Common myeloid progenitor, CD34-positive (primary cell): ENCODE data around the gene PDE8A.

ENCODE experiments used
- CTCF ChIA-PET: fragments of 350-600 bp; sonication (Branson Sonifier 250); formaldehyde crosslinking; loops from one replicate; lab custom pipeline; 2021; ENCODE audit warnings: antibody characterized with exemption; lab: Charles Lee
- POLR2A ChIA-PET: fragments of 350-600 bp; sonication (Branson Sonifier 250); formaldehyde crosslinking; loops from one replicate; lab custom pipeline; 2021; ENCODE audit warnings: antibody characterized with exemption; lab: Charles Lee
- DNase-seq, 3 donors: peaks; one replicate each; pipeline versions ENCODE4 v3.0.0 to v3.0.0-alpha.2; 2013
- H3K27ac ChIP-seq, 2 experiments: 1 replicate in 1 of 2; 2 replicates in 1 of 2; pipeline ENCODE4 v1.7.0; 2013; ENCODE audit warnings: inconsistent platforms in 2 of 2, low read length in 2 of 2, mild to moderate bottlenecking in 2 of 2, low read depth in 1 of 2, moderate library complexity in 1 of 2; ENCODE audit not compliant: severe bottlenecking in 2 of 2, insufficient read depth in 1 of 2, poor library complexity in 1 of 2
- H3K27me3 ChIP-seq, 5 experiments: replicated peaks in 2 of 5; 1 replicate in 3 of 5; 2 replicates in 2 of 5; pipeline versions ENCODE4 v1.6.1 to v1.7.0; 2013; ENCODE audit warnings: low read length in 4 of 5, mild to moderate bottlenecking in 2 of 5, moderate library complexity in 2 of 5, inconsistent platforms in 1 of 5; ENCODE audit not compliant: insufficient read depth in 5 of 5, control insufficient read depth in 4 of 5
- H3K36me3 ChIP-seq, 4 experiments: 1 replicate in 2 of 4; 2 replicates in 2 of 4; pipeline versions ENCODE4 v1.6.1 to v1.7.0; 2013; ENCODE audit warnings: low read length in 3 of 4, control low read depth in 1 of 4, mild to moderate bottlenecking in 1 of 4; ENCODE audit not compliant: control insufficient read depth in 4 of 4, insufficient read depth in 4 of 4
- H3K4me1 ChIP-seq, 4 experiments: 1 replicate in 3 of 4; 2 replicates in 1 of 4; pipeline versions ENCODE4 v1.6.1 to v1.7.1; 2013; ENCODE audit warnings: low read length in 3 of 4, mild to moderate bottlenecking in 3 of 4, control low read depth in 1 of 4, inconsistent platforms in 1 of 4, moderate library complexity in 1 of 4; ENCODE audit not compliant: control insufficient read depth in 4 of 4, insufficient read depth in 4 of 4; ENCODE audit errors: control extremely low read depth in 1 of 4
- H3K4me3 ChIP-seq, 7 experiments: 1 replicate in 4 of 7; 2 replicates in 3 of 7; pipeline versions ENCODE4 v1.5.1 to v1.7.0; 2013; ENCODE audit warnings: mild to moderate bottlenecking in 7 of 7, low read length in 6 of 7, moderate library complexity in 6 of 7, inconsistent platforms in 2 of 7, low read depth in 2 of 7, control low read depth in 1 of 7; ENCODE audit not compliant: insufficient read depth in 4 of 7, control insufficient read depth in 1 of 7; ENCODE audit errors: extremely low read depth in 1 of 7
- H3K9me3 ChIP-seq, 5 experiments: 1 replicate in 4 of 5; 2 replicates in 1 of 5; pipeline versions ENCODE4 v1.6.1 to v1.7.1; 2013; ENCODE audit warnings: low read length in 4 of 5, mild to moderate bottlenecking in 2 of 5, inconsistent platforms in 1 of 5, low read depth in 1 of 5, moderate library complexity in 1 of 5; ENCODE audit not compliant: control insufficient read depth in 4 of 5, insufficient read depth in 2 of 5; ENCODE audit errors: control extremely low read depth in 1 of 5
- WGBS: methylation state at CpG from one replicate; pipeline ENCODE4 v1.1.5; 2013; ENCODE audit not compliant: insufficient coverage; 5-methylcytosine and 5-hydroxymethylcytosine counted together

PDE8A gene

DNA sequence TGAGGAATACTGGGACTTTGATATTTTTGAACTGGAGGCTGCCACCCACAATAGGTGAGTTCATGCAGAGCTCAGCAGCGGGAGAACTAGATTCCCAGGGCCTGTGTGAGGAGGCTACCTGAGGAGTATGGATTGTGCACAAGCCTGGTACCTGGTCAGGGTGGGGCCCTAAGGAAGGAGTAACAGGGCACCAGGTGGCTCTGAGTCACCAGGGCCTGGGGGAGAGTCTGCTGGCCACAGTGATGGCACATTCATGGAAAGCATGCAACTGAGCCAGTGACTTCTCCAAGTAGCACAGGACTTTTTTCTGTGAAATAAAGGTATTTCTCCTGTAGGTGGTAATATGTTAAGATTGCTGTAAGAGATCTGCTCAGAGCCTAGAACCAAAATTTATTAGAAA lies 134.4 kb downstream of the PDE8A start:
- no peaks in the 10 kb centered on the region for H3K9me3 ChIP-seq
- no peak for DNase-seq
- no peaks in the 10 kb centered on the region for H3K4me1 ChIP-seq
- ChIA-PET CTCF (no interaction called here), POLR2A (no interaction called here)
- H3K4me3 ChIP-seq: no peak overlapping the region
- no peaks in the 10 kb centered on the region for H3K27me3 ChIP-seq
- H3K27ac ChIP-seq: no peak overlapping the region
- H3K36me3 ChIP-seq: peaks cover 0 to 14% (median 2%) of the 10 kb centered on the region in 4 experiments
- WGBS: no CpG with 5 or more reads among the region's 1 CpG

DNA sequence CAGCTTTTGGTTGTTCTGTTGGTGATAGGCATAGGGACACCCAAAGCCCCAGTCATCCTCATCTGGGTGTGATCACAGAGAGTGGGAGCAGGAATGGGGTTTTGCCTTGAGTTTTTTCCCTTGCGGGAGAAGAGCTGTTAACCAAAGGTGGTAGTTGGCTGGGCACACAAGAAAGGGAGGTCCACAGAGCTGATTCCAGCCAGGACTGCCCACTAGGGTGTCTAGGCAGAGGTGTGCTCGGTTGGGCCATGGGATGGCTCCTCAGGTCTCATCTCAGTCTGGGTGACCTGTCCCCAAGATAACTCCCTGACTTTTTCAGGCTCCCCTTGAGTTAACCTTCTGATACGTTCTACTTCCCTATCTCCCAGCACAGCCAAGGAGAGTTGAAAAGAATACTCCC lies 134.8 kb downstream of the PDE8A start:
- Histone ChIP-seq H3K4me3 (no peak overlapping the region), H3K27me3 (no peaks in the 10 kb centered on the region), H3K4me1 (no peaks in the 10 kb centered on the region), H3K9me3 (no peaks in the 10 kb centered on the region), H3K36me3 (peaks cover 0 to 14% (median 3%) of the 10 kb centered on the region in 4 experiments), H3K27ac (no peak overlapping the region)
- ChIA-PET POLR2A (no interaction called here), CTCF (no interaction called here)
- no peak for DNase-seq
- WGBS: 100% methylated on average over 2 of the region's 3 CpGs

DNA sequence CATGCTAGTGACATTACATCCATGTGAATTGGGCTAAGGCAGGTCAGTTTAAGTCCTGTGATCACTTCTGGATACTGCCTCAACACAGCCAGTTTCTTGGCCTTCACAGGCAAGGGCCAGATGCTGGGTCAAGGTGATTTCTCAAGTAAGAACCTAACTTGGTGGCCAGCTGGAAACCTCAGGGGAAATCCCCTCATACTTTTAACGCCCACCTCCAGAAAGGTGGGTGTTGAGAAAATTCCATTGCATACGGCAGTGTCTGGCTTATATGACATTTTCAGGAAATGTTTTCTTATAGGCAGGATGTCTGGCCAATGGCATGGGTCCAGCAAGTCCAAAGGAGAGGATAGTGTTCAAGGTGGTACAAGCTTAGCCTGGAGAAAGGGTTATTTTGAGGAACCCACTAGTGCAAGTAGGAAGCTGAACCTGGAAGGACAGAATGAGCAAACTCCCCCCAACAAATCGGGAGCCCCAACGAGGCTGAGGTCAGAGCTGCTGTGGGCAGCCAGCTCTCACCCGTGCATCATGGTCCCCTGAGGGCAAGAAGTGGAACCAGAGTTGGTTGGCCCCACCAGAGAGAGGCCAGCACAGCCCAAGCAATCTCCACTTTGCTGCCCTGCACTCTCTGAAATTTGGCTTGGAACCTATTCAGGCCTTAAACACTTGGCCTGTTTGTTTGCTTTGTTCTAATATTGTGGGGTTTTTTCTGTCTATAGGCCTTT lies 135.4 kb downstream of the PDE8A start:
- H3K36me3 ChIP-seq: peaks cover 0 to 14% (median 4%) of the 10 kb centered on the region in 4 experiments
- no peaks in the 10 kb centered on the region for H3K27me3 ChIP-seq
- no peak overlapping the region for H3K27ac ChIP-seq
- no peaks in the 10 kb centered on the region for H3K9me3 ChIP-seq
- POLR2A ChIA-PET: no interaction called here
- H3K4me1 ChIP-seq: no peaks in the 10 kb centered on the region
- CTCF ChIA-PET: no interaction called here
- no peak for DNase-seq
- H3K4me3 ChIP-seq: no peak overlapping the region
- WGBS: 84% methylated on average over 4 of the region's 5 CpGs

DNA sequence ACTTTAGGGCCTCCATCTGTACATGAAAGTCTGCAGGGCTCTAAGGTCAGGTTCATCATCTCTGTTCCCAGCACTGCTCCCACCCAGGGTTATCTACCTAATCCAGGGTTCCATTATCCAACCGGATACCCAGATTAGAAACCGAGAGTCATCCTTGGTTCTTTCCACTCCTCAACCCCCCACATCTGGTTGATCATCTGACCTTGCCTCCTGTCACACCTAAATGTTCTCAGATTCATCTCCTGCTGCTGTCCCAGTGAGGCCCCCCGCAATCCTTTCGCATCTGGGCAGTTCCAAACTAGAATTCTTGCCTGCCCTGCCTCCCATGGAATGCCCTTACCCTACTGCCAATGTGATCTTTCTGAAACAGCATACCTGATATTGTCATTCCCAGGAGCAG lies 136.5 kb downstream of the PDE8A start:
- H3K4me1 ChIP-seq: no peaks in the 10 kb centered on the region
- ChIA-PET POLR2A (no interaction called here), CTCF (no interaction called here)
- 100% methylated on average over 4 of the region's 4 CpGs for WGBS
- H3K27ac ChIP-seq: no peak overlapping the region
- peaks cover 0 to 19% (median 6%) of the 10 kb centered on the region in 4 experiments for H3K36me3 ChIP-seq
- H3K27me3 ChIP-seq: no peaks in the 10 kb centered on the region
- no peak for DNase-seq
- no peaks in the 10 kb centered on the region for H3K9me3 ChIP-seq
- H3K4me3 ChIP-seq: no peak overlapping the region

DNA sequence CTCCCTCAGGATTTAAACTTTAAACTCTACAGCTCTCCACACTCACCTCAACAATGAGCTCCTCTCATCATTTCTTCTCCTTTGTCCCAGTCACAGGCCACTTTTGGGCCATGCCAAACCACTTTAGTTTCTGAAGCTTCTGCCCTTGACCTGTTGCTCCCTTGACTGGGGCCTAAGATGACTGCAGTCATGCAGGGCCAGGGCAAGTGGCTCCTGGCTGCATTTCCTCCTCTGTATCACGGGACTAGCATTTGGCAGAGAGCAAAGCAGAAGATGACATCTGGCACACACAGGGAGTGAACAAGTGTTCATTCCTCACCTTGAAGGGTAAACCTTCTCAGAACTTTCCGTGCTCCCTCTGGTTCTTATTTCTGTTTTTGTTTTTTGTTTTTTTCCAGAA lies 136.9 kb downstream of the PDE8A start:
- Histone ChIP-seq H3K27ac (no peak overlapping the region), H3K4me3 (no peak overlapping the region), H3K9me3 (no peaks in the 10 kb centered on the region), H3K36me3 (peaks cover 0 to 19% (median 6%) of the 10 kb centered on the region in 4 experiments), H3K27me3 (no peaks in the 10 kb centered on the region), H3K4me1 (no peaks in the 10 kb centered on the region)
- DNase-seq: no peak
- 93% methylated on average over 1 of the region's 2 CpGs for WGBS
- CTCF ChIA-PET: no interaction called here
- POLR2A ChIA-PET: no interaction called here

DNA sequence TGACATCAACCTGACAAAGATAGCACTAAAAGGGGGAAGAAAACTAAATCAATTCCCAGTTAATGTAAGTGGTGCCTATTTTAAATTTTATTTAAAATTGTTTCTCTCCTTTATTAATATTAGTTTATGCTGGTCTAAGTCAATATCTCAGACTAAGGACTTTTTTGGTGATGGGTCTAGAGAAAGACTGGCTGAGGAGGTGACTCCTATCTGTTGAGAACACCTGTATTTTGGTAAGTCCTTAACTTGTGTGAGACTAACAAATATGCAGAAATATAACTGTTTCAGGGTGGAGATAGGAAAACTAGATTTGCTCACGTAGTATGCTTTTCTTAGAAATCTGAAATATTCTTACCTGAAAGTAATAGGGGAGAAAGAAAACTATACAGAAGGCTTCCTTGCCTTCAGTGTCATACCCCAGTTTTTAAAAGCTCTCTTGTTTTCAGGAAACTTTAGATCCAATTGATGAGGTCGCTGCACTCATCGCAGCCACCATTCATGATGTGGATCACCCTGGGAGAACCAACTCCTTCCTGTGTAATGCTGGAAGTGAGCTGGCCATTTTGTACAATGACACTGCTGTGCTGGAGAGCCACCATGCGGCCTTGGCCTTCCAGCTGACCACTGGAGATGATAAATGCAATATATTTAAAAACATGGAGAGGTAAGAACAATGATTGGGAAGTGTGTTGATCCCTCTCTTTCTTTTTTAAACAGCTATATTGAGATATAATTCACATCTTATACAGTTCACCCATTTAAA lies 138.9 kb downstream of the PDE8A start:
- no peak for DNase-seq
- Histone ChIP-seq H3K9me3 (no peaks in the 10 kb centered on the region), H3K36me3 (peaks cover 0 to 23% (median 6%) of the 10 kb centered on the region in 4 experiments), H3K4me3 (no peak overlapping the region), H3K27me3 (no peaks in the 10 kb centered on the region), H3K4me1 (no peaks in the 10 kb centered on the region), H3K27ac (no peak overlapping the region)
- ChIA-PET POLR2A (no interaction called here), CTCF (no interaction called here)
- 100% methylated on average over 3 of the region's 4 CpGs for WGBS

DNA sequence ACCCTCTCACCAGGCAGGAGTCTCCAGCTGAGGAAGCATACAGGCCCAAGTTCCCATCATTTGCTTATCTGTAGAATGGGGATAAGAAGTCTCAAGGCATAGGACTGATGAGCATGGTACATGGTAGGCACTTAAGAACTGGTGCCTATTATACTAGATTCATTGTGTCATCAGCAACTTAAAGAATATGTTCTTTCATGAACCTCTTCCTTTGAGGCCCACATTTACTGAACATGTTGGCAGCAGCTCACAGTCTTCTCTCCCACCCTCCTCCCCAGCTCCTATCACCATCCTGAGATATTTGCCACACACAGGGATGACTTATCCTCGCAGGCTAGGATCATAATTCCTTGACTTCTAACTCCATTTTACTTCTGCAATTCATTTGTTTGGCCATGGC lies 142.5 kb downstream of the PDE8A start:
- CTCF ChIA-PET: no interaction called here
- POLR2A ChIA-PET: interaction anchor here (0.6 kb wide), 1 partner anchor 1084 kb away, joined by 3 read pairs; no protein-coding TSS in a partner anchor
- WGBS: 88% methylated on average over 1 of the region's 1 CpG
- Histone ChIP-seq H3K4me3 (no peak overlapping the region), H3K9me3 (peaks cover 0 to 4% (median 3%) of the 10 kb centered on the region in 5 experiments), H3K27me3 (no peaks in the 10 kb centered on the region), H3K27ac (no peak overlapping the region), H3K4me1 (no peaks in the 10 kb centered on the region), H3K36me3 (peaks cover 0 to 16% (median 8%) of the 10 kb centered on the region in 4 experiments)
- no peak for DNase-seq
